Large intestine (tissue), 3 donors: ENCODE data around the gene PLPP3. TPM values are rescaled to one million over a fixed set of nuclear protein-coding genes. Genes with fewer than 3 reads are reported as not detected.

Experiments
- DNase-seq, 2 donors: peaks; one replicate each; pipeline versions ENCODE4 v3.0.0 to v3.0.0-alpha.2; 2013
- H3K27ac ChIP-seq: one replicate; pipeline ENCODE4 v1.5.1; 2013; ENCODE audit warnings: low read length
- H3K27me3 ChIP-seq: 2 replicates; pipeline ENCODE4 v1.6.1; 2013; ENCODE audit warnings: low read length; ENCODE audit not compliant: control insufficient read depth, insufficient read depth
- H3K36me3 ChIP-seq: 2 replicates; pipeline ENCODE4 v1.6.1; 2013; ENCODE audit warnings: low read length; ENCODE audit not compliant: control insufficient read depth, insufficient read depth
- H3K4me1 ChIP-seq: one replicate; pipeline ENCODE4 v1.6.1; 2013; ENCODE audit warnings: low read length; ENCODE audit not compliant: control insufficient read depth, insufficient read depth
- H3K4me3 ChIP-seq: one replicate; pipeline ENCODE4 v1.5.1; 2013; ENCODE audit warnings: low read length
- H3K9me3 ChIP-seq: one replicate; pipeline ENCODE4 v1.6.1; 2013; ENCODE audit warnings: mild to moderate bottlenecking, low read depth, low read length, moderate library complexity; ENCODE audit not compliant: control insufficient read depth
- WGBS: methylation state at CpG from one replicate; pipeline ENCODE4 v1.1.5; 2013; ENCODE audit warnings: low lambda C conversion rate; ENCODE audit not compliant: insufficient coverage; 5-methylcytosine and 5-hydroxymethylcytosine counted together
- polyA plus RNA-seq: library from polyadenylated mRNA; unstranded; fragments of 120-200 nt; gene quantifications from one replicate; pipeline ENCODE4 v1.2.1, GENCODE V29; 2013

The PLPP3 gene
- polyA plus RNA-seq, 1 donor, result 74.8 TPM

DNA sequence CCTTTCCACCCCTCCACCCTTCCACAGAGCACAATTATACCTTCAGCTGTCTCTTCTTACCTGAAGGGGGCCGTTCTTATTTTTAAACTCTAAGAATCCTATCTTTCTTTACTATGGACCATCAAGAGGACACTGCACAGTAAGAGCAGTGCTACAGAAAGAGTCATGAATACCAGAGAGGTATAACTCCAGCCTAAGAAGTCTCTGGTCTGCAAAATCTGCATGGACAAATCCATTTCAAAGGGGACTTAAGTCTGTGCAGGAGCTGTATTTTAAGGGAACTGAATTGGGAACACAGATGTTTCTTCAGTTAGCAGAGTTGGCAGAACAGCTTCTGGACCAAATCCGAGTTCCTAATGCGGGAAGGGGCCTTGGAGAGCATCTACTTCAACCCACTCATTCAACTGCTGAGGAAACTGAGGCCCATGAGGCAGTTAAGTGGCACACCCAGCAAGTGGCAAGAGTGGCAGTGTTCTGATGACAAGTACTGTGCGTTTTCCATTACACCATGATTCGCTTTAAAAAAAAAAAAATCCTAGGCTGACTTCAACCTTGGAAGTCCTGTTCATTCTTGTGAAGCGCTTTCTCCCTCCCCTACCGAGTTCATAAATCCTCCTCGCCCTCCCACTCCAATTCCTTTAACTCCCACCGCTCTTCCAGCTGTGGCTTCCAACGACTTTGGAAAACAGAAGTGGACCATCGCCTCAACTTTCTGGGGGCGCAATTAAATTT, 1.8 kb downstream of the PLPP3 start:
- Histone ChIP-seq H3K4me3 (peak overlapping the region; percentile 84), H3K4me1 (peaks cover 12% of the 10 kb centered on the region), H3K9me3 (peaks cover 4% of the 10 kb centered on the region), H3K36me3 (no peaks in the 10 kb centered on the region), H3K27me3 (no peaks in the 10 kb centered on the region), H3K27ac (peak overlapping the region; percentile 76)
- 33% methylated on average over 1 of the region's 12 CpGs for WGBS
- DNase-seq, result peak in 1 of 2 donors; percentile 44

DNA sequence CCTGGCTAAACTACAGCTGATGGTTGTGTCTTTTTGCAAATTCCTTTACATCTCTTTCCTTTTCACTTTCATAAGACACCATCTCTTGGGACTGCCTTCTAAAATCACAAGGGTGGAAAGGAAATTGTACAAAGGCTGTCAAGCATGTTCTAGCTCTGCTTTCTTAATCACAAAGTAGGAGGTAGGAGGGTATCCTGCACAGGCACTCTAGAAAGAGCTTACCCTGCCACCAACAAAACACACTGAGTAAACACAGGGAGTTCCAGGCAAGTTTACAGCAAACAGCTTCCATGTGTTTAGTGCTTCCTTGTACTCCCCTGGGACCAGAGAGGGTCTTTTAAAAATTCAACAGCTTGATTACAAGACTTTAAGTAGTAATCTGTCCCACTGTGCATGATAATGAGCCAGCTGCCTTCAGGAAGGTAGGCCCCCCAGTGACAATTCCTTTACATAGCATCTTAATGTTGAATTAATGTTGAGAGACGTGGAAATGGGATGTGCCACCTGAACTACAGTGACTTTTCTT, 2.4 kb downstream of the PLPP3 start:
- no CpG with 5 or more reads among the region's 1 CpG for WGBS
- Histone ChIP-seq H3K27me3 (no peaks in the 10 kb centered on the region), H3K4me3 (peak overlapping the region; percentile 84), H3K27ac (peak overlapping the region; percentile 76), H3K9me3 (peaks cover 4% of the 10 kb centered on the region), H3K4me1 (peaks cover 13% of the 10 kb centered on the region), H3K36me3 (no peaks in the 10 kb centered on the region)
- DNase-seq, result peak; percentile 37 to 74

DNA sequence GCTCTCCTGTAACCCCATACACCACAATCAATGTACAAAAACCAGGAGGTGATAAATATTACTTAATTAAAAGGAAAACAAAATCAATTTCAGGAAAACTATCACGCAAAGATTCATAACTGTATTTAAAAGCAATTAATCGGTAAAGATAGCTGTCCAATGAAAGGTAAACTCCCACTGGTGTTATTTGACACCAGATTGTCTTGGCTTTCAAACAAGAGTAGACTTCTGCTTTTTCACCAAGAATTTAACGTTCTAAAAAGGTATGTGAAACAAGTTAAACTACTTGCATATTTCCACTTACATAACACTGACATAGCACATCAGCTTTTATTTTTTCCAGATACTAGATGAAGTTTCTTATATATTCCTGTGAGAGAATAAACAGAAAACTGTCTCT, 3.5 kb downstream of the PLPP3 start:
- Histone ChIP-seq H3K36me3 (no peaks in the 10 kb centered on the region), H3K4me3 (no peak overlapping the region), H3K27ac (no peak overlapping the region), H3K4me1 (peaks cover 16% of the 10 kb centered on the region), H3K27me3 (no peaks in the 10 kb centered on the region), H3K9me3 (peaks cover 4% of the 10 kb centered on the region)
- WGBS, result 67% methylated on average over 1 of the region's 3 CpGs
- DNase-seq, result no peak

DNA sequence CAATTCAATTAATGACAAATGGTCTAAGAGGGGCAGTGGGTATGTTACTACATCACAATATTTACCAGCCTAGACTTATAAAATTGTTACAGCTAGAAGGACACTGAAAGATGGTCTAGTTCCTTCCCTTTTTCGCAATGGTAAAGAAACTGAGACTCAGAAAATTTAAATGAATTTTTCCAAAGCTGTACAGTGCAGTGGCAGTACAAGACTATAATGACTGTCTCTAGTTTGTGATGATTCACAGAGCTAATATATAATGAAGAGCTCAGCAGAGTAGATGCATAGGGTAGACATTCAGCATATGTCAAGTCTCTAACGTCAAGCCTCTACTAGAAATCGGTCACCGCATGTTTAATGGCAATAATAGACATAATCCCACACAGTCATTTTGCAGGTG, 4.6 kb downstream of the PLPP3 start:
- Histone ChIP-seq H3K9me3 (peaks cover 4% of the 10 kb centered on the region), H3K4me3 (no peak overlapping the region), H3K36me3 (no peaks in the 10 kb centered on the region), H3K4me1 (peaks cover 18% of the 10 kb centered on the region), H3K27ac (no peak overlapping the region), H3K27me3 (no peaks in the 10 kb centered on the region)
- no peak for DNase-seq
- no CpG with 5 or more reads among the region's 4 CpGs for WGBS

DNA sequence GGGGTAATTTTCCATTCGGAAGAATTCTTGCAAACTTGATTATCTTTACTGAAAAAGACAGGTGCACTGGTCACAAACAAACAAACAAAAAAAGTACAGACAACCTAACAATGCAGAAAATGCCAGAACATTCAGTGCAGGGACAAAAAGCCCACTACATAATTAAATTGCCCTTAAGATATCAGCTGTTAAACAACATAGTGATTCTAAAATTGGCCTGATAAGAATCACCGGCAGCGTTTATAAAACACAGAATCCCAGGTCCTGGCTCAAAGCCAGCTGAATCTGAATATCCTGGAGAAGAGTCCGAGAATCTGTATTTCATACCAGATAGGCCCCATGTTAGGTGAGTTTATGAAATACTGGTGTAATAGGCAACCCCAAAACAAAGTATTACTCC, 6.1 kb downstream of the PLPP3 start:
- H3K27me3 ChIP-seq, result no peaks in the 10 kb centered on the region
- no peak overlapping the region for H3K4me3 ChIP-seq
- peak overlapping the region; percentile 79 for H3K27ac ChIP-seq
- peaks cover 22% of the 10 kb centered on the region for H3K4me1 ChIP-seq
- peak in 1 of 2 donors; percentile 23 for DNase-seq
- 20% methylated on average over 1 of the region's 4 CpGs for WGBS
- no peaks in the 10 kb centered on the region for H3K9me3 ChIP-seq
- no peaks in the 10 kb centered on the region for H3K36me3 ChIP-seq

DNA sequence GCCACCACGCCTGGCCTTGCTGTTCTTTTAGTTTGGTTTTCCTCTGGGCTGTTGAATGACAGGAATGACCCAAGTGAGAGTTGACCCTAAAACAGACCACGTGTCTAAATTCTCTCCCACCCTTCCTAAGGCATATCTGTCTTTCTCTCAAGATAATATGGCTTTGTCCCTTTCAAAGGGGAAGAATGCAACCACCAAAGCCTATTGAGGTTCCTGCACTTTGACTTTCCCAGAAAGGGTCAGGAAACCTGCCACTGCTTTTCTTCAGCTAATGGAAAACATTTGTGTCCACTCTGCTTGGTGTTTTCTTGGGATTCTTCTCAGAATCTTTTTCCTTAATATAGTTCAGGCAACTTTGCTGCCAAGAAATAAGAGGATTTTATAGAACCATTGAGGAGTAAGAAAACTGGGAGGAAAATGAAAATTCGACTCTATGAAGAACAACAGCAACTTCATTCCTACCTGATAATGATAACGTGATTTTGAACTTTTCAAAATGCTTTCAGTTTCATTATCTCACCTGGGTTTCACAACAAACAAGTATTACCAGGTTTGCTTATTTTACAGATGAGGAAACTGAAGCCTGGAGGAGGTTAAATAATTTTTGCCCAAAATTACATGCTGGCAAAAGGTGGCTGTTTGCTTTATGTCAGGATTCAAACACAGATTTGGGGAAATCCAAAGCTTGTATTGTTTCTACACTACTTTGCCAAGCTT, 6.9 kb downstream of the PLPP3 start:
- no peaks in the 10 kb centered on the region for H3K27me3 ChIP-seq
- H3K4me1 ChIP-seq, result peaks cover 22% of the 10 kb centered on the region
- no peaks in the 10 kb centered on the region for H3K36me3 ChIP-seq
- no peaks in the 10 kb centered on the region for H3K9me3 ChIP-seq
- H3K4me3 ChIP-seq, result no peak overlapping the region
- DNase-seq, result peak in 1 of 2 donors; percentile 69
- WGBS, result no CpG with 5 or more reads among the region's 4 CpGs
- peak overlapping the region; percentile 79 for H3K27ac ChIP-seq

DNA sequence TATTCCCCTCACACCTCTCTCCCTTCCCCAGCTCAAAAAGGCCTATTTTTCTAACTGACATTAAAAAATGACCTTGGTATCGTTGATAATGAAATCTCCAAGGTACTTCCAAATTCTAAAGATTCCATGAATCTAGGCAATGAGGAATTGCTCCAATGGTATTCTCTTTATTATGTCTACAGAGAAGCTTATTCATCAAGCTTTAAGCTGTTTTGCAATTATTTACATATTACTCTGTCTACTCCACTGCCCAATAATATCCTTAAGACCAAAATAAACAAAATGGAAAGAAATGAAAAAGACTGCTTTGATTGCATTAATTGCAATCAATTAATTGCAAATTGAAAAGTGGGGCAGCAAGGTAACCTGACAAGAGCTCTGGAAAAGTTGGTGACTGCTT, 7.9 kb downstream of the PLPP3 start:
- H3K4me3 ChIP-seq, result no peak overlapping the region
- 60% methylated on average over 1 of the region's 1 CpG for WGBS
- H3K36me3 ChIP-seq, result no peaks in the 10 kb centered on the region
- H3K27ac ChIP-seq, result no peak overlapping the region
- H3K4me1 ChIP-seq, result peaks cover 27% of the 10 kb centered on the region
- no peak for DNase-seq
- H3K27me3 ChIP-seq, result no peaks in the 10 kb centered on the region
- no peaks in the 10 kb centered on the region for H3K9me3 ChIP-seq

DNA sequence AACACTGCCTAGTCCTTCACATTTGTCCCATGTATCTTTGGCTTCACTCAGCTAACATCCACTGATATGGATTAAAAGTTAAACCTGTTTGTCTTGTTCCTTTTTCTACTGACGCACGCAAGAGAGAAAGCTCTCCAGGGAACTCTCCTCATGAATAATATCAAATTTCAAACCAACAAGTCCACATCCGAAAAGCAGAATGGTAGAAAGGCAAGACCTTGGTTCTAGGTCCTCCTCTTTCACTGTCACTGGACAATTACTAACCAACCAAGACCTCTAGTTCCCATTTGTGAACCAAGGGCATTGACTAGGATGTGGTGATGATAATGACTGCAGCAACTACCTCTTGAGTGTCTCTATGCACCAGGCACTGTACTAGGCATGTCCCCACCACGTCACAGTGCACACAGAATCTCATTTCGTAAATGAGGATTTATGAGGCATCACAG, 8.4 kb downstream of the PLPP3 start:
- no peaks in the 10 kb centered on the region for H3K27me3 ChIP-seq
- no peak overlapping the region for H3K4me3 ChIP-seq
- H3K9me3 ChIP-seq, result no peaks in the 10 kb centered on the region
- WGBS, result 80% methylated on average over 1 of the region's 5 CpGs
- H3K4me1 ChIP-seq, result peaks cover 32% of the 10 kb centered on the region
- peak overlapping the region; percentile 4 for H3K27ac ChIP-seq
- H3K36me3 ChIP-seq, result no peaks in the 10 kb centered on the region
- DNase-seq, result peak in 1 of 2 donors; percentile 52

DNA sequence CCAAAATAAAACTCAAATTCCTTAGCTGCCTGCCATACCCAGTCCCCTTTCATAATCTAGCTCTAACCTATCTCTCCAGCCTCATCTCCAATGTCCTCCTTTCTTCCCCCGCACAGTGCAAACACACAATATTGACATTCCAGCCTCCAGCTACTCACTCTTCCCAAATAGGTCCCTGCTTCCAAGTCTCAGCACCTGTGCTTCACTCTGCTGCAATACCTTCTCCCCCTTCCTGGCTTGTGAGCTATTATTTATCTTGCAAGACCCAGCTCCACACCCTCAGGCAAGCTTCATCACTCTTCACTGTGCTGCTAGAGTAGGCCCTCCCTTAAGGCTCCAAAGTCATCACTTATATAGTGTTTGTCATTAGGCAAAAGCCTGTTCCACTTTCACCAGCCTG, 9.7 kb downstream of the PLPP3 start:
- WGBS, result 71% methylated on average over 1 of the region's 1 CpG
- H3K4me1 ChIP-seq, result peaks cover 45% of the 10 kb centered on the region

DNA sequence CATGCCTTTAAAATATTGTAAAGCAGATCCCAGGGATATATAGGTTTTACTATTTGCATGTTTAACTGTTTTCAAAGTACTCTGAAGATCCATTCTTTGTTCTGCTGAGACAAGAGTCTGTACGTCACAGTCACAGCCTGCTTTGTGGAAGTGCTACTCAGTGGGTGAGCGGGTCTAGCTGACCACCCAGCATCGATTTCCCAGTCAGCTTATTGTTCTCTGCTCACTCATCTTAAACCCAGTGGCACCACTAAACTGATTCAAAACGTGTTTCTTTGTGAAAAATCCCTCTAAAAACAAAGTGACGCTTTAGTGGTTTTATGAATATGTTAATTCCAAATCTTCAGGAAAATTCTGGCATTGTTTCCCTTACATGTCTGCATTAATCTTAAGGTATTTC, 12.4 kb downstream of the PLPP3 start:
- DNase-seq, result no peak
- Histone ChIP-seq H3K36me3 (no peaks in the 10 kb centered on the region), H3K27me3 (no peaks in the 10 kb centered on the region), H3K27ac (peak overlapping the region; percentile 80), H3K4me3 (no peak overlapping the region), H3K4me1 (peaks cover 55% of the 10 kb centered on the region), H3K9me3 (no peaks in the 10 kb centered on the region)
- 100% methylated on average over 1 of the region's 5 CpGs for WGBS

More for the DNA sequence above, 9.7 kb downstream of the PLPP3 start:
- Histone ChIP-seq H3K4me3 (no peak overlapping the region), H3K9me3 (no peaks in the 10 kb centered on the region), H3K36me3 (no peaks in the 10 kb centered on the region), H3K27me3 (no peaks in the 10 kb centered on the region), H3K27ac (peak overlapping the region; percentile 11)
- peak in 1 of 2 donors; percentile 43 for DNase-seq
